ENCODE measurements around the gene RIPOR2. TPM values are rescaled to one million over a fixed set of nuclear protein-coding genes. Genes with fewer than 3 reads are reported as not detected.

The RIPOR2 gene
- total and polyA plus RNA-seq, 2 of the 13 experiments (the other 11 are each of a cell fraction or from before 2014, with no cell fraction given): 0.02 to 0.05 TPM

DNA sequence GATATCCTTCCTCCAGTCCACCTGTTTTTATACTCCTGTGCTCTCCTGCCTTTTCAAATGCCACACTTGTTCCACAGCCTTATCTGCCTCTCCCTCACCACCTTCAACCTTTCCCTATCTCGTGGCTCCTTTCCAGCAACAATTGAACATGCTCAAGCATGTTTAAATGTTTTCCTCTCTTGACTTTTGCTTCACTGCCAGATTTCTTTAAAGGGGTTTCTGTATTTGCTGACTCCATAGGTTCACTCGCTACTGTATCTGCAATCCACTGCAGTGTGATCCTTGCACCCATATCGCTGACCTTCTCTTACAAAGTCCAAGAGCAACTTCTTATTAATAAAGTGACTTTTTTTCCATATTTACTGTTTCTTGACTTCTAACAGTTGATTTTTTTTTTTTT, 172.2 kb downstream of the RIPOR2 start (continued):
- TF ChIP-seq KAT2B (IDR thresholded peaks at IDR 0.05; ENCODE audit: borderline replicate concordance, low read depth, low read length) (no peak), ZNF484 (CRISPR knock-in tag; IDR thresholded peaks at IDR 0.05; ENCODE audit: borderline replicate concordance, low read depth) (no peak), SAFB2 (CRISPR knock-in tag; IDR thresholded peaks at IDR 0.05; ENCODE audit: borderline replicate concordance, low read depth) (no peak), ZNF558 (CRISPR knock-in tag; IDR thresholded peaks at IDR 0.05; ENCODE audit: borderline replicate concordance) (no peak), SMAD3 (CRISPR knock-in tag; IDR thresholded peaks at IDR 0.05) (no peak), BHLHE40 (IDR thresholded peaks at IDR 0.05; ENCODE audit: low read length) (no peak), ZSCAN9 (CRISPR knock-in tag; IDR thresholded peaks at IDR 0.05; ENCODE audit: borderline replicate concordance) (no peak), ZNF335 (CRISPR knock-in tag; IDR thresholded peaks at IDR 0.05) (no peak), KLF15 (CRISPR knock-in tag; IDR thresholded peaks at IDR 0.05; ENCODE audit: borderline replicate concordance) (no peak), HMG20A (CRISPR knock-in tag; IDR thresholded peaks at IDR 0.05; ENCODE audit: borderline replicate concordance) (peak; percentile 32; the same call in 1 of the 2 replicates), PTBP1 (IDR thresholded peaks at IDR 0.05; ENCODE audit: low read depth, low read length, poor library complexity, severe bottlenecking) (no peak), RAD21 (CRISPR knock-in tag; IDR thresholded peaks at IDR 0.05) (no peak), ZFP41 (CRISPR knock-in tag; IDR thresholded peaks at IDR 0.05; ENCODE audit: borderline replicate concordance) (no peak), MAF1 (CRISPR knock-in tag; IDR thresholded peaks at IDR 0.05; ENCODE audit: borderline replicate concordance) (no peak), DNMT1 (CRISPR knock-in tag; IDR thresholded peaks at IDR 0.05) (no peak), MIXL1 (CRISPR knock-in tag; IDR thresholded peaks at IDR 0.05) (0 out of 2 replicates have a peak, but pooled peaks have one; percentile 14), ZNF749 (CRISPR knock-in tag; IDR thresholded peaks at IDR 0.05; ENCODE audit: borderline replicate concordance) (no peak), ZEB1 (IDR thresholded peaks at IDR 0.05; ENCODE audit: insufficient replicate concordance, low read depth) (no peak), KAT8 (CRISPR knock-in tag; IDR thresholded peaks at IDR 0.05) (no peak), MEIS2 (CRISPR knock-in tag; IDR thresholded peaks at IDR 0.05) (no peak), RARA (CRISPR knock-in tag; IDR thresholded peaks at IDR 0.05) (no peak)
- TF ChIP-seq, protein P1, sequence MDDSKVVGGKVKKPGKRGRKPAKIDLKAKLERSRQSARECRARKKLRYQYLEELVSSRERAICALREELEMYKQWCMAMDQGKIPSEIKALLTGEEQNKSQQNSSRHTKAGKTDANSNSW (CRISPR knock-in tag; IDR thresholded peaks at IDR 0.05; ENCODE audit: borderline replicate concordance): no peak
- TF ChIP-seq, protein P2, sequence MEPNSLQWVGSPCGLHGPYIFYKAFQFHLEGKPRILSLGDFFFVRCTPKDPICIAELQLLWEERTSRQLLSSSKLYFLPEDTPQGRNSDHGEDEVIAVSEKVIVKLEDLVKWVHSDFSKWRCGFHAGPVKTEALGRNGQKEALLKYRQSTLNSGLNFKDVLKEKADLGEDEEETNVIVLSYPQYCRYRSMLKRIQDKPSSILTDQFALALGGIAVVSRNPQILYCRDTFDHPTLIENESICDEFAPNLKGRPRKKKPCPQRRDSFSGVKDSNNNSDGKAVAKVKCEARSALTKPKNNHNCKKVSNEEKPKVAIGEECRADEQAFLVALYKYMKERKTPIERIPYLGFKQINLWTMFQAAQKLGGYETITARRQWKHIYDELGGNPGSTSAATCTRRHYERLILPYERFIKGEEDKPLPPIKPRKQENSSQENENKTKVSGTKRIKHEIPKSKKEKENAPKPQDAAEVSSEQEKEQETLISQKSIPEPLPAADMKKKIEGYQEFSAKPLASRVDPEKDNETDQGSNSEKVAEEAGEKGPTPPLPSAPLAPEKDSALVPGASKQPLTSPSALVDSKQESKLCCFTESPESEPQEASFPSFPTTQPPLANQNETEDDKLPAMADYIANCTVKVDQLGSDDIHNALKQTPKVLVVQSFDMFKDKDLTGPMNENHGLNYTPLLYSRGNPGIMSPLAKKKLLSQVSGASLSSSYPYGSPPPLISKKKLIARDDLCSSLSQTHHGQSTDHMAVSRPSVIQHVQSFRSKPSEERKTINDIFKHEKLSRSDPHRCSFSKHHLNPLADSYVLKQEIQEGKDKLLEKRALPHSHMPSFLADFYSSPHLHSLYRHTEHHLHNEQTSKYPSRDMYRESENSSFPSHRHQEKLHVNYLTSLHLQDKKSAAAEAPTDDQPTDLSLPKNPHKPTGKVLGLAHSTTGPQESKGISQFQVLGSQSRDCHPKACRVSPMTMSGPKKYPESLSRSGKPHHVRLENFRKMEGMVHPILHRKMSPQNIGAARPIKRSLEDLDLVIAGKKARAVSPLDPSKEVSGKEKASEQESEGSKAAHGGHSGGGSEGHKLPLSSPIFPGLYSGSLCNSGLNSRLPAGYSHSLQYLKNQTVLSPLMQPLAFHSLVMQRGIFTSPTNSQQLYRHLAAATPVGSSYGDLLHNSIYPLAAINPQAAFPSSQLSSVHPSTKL (CRISPR knock-in tag; IDR thresholded peaks at IDR 0.05): peak; percentile 25; the same call in 1 of the 2 replicates
- TF ChIP-seq, protein P3, sequence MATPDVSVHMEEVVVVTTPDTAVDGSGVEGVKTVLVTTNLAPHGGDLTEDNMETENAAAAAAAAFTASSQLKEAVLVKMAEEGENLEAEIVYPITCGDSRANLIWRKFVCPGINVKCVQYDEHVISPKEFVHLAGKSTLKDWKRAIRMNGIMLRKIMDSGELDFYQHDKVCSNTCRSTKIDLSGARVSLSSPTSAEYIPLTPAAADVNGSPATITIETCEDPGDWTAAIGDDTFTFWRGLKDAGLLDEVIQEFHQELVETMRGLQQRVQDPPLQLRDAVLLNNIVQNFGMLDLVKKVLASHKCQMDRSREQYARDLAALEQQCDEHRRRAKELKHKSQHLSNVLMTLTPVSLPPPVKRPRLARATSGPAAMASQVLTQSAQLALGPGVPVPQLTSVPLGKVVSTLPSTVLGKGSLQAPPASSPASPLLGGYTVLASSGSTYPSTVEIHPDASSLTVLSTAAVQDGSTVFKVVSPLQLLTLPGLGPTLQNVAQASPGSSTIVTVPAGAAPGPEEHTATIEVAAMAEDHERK (CRISPR knock-in tag; IDR thresholded peaks at IDR 0.05; ENCODE audit: low read depth): no peak
- TF ChIP-seq, protein P4, sequence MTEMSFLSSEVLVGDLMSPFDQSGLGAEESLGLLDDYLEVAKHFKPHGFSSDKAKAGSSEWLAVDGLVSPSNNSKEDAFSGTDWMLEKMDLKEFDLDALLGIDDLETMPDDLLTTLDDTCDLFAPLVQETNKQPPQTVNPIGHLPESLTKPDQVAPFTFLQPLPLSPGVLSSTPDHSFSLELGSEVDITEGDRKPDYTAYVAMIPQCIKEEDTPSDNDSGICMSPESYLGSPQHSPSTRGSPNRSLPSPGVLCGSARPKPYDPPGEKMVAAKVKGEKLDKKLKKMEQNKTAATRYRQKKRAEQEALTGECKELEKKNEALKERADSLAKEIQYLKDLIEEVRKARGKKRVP (CRISPR knock-in tag; IDR thresholded peaks at IDR 0.05): no peak
